ENCODE results near the gene ARHGEF3.

The ARHGEF3 gene

DNA sequence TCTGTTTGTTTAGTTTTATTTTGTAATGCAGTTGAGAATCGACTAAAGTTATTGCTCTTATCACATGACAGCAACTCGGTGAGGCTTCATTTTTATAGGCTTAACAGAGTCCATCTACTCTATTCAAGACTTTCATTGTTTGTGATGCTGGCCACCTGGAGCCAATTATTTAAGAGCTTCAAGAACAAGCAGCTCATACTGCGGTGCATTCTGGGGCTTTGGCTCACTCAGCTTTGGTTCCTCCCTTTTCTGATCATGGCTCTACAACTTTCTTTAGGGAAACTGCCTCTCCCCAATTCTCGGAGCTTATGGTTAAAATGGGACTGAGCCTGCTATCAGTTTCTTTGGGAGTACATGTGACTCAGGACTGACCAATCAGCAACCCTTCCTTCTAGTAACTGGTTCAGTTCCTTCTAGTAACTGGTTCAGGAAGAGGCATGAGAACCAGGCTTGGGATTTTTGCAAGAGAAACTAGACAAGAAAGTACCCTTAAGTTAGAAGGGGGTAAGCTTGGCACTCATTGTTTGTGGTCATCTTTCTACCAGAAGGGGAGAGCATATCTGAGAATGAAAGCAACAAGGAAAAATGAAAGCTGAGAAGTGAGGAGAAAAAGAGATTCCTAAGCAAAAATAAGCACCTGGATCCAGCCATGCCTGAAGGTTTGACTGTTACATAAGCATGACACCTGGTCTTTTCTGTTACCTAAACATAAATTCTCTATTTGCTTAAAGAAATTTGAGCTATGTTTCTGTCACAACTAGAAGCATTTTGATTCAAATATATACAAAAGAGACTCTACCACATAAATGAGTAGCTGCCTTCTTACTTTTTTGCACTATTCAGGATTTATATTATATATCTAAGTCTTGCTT is 24.1 kb upstream of the ARHGEF3 start:
- DNase-seq: no peak

DNA sequence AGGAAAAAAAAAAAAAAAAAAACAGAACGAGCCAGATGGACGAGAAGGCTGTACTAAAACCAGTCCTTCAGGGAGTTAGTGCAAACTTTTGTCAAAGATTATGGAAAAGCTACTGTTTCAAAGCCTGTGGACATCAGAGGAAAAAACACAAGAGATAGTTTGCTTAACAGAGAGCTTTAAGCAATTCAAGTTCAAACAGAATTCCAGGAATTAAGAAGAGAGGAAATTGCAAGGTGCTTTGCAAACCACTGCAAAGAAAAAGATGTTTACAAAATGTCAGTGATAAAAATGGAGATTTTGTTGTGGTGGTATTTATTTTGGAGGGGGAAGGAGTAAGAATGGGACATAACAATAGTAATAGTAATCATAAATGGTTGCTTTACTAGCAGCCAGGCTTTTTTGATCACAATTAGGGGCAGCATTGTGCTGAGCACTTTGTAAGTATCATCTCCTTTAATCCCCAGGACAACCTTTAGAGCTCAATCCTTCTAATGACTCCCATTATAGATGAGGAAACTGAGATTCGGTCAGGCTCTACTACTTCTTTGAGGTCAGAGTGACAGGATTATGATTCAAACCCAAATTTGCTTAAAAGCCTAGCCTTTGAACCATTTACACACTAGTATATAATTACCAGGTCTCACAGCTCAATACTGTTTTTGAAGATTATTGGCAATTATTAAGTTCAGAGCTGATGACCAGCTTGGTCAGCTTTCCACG is 22.4 kb upstream of the ARHGEF3 start:
- Histone ChIP-seq H3K27me3 (no peaks in the 10 kb centered on the region), H3K4me3 (ENCODE audit: low read depth, low read length) (no peak overlapping the region), H3K9me3 (no peaks in the 10 kb centered on the region), H3K4me1 (no peaks in the 10 kb centered on the region; the same call in 1 of the 2 replicates), H3K36me3 (no peaks in the 10 kb centered on the region)
- TF ChIP-seq, protein P1, sequence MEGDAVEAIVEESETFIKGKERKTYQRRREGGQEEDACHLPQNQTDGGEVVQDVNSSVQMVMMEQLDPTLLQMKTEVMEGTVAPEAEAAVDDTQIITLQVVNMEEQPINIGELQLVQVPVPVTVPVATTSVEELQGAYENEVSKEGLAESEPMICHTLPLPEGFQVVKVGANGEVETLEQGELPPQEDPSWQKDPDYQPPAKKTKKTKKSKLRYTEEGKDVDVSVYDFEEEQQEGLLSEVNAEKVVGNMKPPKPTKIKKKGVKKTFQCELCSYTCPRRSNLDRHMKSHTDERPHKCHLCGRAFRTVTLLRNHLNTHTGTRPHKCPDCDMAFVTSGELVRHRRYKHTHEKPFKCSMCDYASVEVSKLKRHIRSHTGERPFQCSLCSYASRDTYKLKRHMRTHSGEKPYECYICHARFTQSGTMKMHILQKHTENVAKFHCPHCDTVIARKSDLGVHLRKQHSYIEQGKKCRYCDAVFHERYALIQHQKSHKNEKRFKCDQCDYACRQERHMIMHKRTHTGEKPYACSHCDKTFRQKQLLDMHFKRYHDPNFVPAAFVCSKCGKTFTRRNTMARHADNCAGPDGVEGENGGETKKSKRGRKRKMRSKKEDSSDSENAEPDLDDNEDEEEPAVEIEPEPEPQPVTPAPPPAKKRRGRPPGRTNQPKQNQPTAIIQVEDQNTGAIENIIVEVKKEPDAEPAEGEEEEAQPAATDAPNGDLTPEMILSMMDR (IDR thresholded peaks at IDR 0.05; ENCODE audit: low read depth, low read length): no peak
- DNase-seq: no peak

More for the DNA sequence above, 24.1 kb upstream of the ARHGEF3 start:
- Histone ChIP-seq H3K27me3 (no peaks in the 10 kb centered on the region), H3K4me1 (no peaks in the 10 kb centered on the region; the same call in 1 of the 2 replicates), H3K36me3 (no peaks in the 10 kb centered on the region), H3K4me3 (ENCODE audit: low read depth, low read length) (no peak overlapping the region), H3K9me3 (no peaks in the 10 kb centered on the region)
- TF ChIP-seq, protein P1 (IDR thresholded peaks at IDR 0.05; ENCODE audit: low read depth, low read length): no peak

DNA sequence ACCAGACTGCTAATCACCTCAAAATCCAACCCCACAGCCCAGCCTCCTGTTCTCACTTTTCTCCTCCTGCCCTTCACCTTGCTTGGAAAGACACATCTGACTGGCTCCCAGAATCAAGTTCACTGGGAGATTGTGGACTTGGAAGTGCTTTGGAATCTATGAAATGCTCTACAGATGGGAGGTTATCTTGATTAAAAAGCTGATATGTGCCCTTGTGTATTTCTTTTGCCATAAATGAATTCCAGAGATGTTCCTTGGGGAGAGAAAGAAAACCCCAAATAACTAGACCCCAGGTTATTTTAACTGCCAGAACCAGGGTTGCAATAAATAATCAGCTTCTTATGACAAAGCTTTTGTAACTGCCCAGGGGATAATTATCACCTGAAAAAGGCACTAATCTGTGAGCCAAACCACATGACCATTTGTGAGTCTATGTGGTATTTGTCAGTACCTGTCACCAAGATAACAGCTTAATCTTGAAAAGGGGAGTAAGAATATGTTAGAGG is 21.7 kb upstream of the ARHGEF3 start:
- TF ChIP-seq, protein P1 (IDR thresholded peaks at IDR 0.05; ENCODE audit: low read depth, low read length): no peak
- Histone ChIP-seq H3K36me3 (no peaks in the 10 kb centered on the region), H3K9me3 (no peaks in the 10 kb centered on the region), H3K4me3 (ENCODE audit: low read depth, low read length) (no peak overlapping the region), H3K4me1 (no peaks in the 10 kb centered on the region; the same call in 1 of the 2 replicates), H3K27me3 (no peaks in the 10 kb centered on the region)
- no peak for DNase-seq

DNA sequence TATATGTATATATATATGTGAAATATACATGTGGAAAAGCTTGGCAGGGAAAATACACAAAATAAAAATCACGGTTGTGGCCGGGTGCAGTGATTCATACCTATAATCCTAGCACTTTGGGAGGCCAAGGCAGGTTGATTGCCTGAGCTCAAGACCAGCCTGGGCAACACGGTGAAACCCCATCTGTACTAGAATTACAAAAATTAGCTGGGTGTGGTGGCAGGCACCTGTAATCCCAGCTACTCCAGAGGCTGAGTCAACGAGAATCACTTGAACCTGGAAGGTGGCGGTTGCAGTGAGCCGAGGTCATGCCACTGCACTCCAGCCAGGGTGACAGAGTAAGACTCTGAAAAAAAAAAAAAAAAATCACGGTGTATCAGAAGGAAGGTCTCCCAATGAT is 20.8 kb upstream of the ARHGEF3 start:
- Histone ChIP-seq H3K27me3 (no peaks in the 10 kb centered on the region), H3K4me3 (ENCODE audit: low read depth, low read length) (no peak overlapping the region), H3K9me3 (no peaks in the 10 kb centered on the region), H3K36me3 (no peaks in the 10 kb centered on the region), H3K4me1 (no peaks in the 10 kb centered on the region; the same call in 1 of the 2 replicates)
- TF ChIP-seq, protein P1 (IDR thresholded peaks at IDR 0.05; ENCODE audit: low read depth, low read length): no peak
- DNase-seq: no peak

DNA sequence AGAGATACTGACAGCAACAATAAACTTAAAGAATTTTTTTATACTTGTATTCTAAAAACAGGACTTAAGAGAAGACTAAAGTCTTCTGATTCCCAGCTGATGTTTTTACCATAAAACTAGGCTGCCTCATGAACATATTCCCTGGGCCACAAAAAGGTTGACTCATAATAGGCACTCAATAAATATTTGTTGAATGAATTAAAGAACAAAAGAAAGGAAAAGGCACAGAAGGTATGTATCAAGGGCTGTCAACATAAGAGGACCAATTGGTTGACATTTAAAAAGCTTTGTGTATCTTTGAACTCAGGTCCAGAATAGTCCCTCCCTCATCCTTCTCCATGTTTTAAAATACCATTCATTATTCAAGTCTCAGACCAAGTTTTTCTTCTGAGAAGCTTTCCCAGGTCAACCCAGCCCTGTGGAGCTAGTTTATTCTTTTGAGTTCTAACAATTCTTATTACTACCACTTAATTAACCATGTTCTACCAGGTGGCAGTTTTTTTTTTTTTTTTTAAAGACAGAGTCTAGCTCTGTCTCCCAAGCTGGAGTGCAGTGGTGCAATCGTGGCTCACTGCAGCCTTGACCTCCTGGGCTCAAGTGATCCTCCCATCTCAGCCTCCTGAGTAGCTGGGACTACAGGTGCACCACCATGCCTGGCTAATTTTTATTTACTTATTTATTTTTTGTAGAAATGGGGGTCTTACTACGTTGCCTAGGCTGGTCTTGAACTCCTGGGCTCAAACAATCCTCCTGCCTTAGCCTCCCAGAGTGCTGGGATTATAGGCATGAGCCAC is 17.5 kb upstream of the ARHGEF3 start:
- TF ChIP-seq, protein P1 (IDR thresholded peaks at IDR 0.05; ENCODE audit: low read depth, low read length): no peak
- Histone ChIP-seq H3K9me3 (no peaks in the 10 kb centered on the region), H3K27me3 (no peaks in the 10 kb centered on the region), H3K4me3 (ENCODE audit: low read depth, low read length) (no peak overlapping the region), H3K4me1 (no peaks in the 10 kb centered on the region; the same call in 1 of the 2 replicates), H3K36me3 (no peaks in the 10 kb centered on the region)
- no peak for DNase-seq

Measured in BE2C (cell line).